ENCODE measurements around the gene C17orf50. TPM values are rescaled to one million over a fixed set of nuclear protein-coding genes. Genes with fewer than 3 reads are reported as not detected.

C17orf50 gene
- total RNA-seq, 1 donor from 2014 or later, result 1.0 TPM

DNA sequence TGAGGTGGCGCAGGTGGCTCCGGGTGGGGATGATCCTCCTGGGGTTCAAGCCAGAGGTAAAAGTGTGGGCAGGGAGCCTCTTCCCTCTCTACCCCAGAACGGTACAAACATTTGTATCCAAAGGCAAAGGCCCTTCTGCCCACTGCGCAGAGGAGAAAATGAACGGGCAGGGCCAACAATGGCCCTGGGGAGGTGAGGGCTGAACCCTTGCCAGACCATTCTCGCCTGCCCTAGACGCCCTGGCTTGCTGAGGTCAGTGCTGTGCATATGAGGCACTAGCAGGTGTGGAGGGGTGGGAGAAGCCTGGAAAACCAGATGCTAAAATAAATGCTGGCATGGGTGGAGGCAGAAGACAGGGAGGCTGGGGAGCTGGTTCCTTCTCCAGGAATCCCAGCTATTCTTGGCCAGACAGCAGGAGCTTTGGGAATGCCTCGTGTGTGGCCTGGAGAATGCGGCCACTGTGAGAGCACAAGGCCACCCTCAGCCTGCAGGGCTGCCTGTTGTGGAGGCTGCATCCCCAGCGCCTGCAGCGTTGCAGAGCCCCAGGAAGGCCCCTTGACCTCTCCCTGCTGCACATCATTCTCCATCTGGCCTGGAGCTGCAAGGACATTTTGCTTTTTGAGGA is 4.5 kb downstream of the C17orf50 start:
- TF ChIP-seq, protein P1, sequence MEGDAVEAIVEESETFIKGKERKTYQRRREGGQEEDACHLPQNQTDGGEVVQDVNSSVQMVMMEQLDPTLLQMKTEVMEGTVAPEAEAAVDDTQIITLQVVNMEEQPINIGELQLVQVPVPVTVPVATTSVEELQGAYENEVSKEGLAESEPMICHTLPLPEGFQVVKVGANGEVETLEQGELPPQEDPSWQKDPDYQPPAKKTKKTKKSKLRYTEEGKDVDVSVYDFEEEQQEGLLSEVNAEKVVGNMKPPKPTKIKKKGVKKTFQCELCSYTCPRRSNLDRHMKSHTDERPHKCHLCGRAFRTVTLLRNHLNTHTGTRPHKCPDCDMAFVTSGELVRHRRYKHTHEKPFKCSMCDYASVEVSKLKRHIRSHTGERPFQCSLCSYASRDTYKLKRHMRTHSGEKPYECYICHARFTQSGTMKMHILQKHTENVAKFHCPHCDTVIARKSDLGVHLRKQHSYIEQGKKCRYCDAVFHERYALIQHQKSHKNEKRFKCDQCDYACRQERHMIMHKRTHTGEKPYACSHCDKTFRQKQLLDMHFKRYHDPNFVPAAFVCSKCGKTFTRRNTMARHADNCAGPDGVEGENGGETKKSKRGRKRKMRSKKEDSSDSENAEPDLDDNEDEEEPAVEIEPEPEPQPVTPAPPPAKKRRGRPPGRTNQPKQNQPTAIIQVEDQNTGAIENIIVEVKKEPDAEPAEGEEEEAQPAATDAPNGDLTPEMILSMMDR (conservative IDR thresholded peaks at IDR 0.05; ENCODE audit: low read depth, low read length), result no peak
- no peak overlapping the region for H3K4me3 ChIP-seq (ENCODE audit: low read depth, low read length)

DNA sequence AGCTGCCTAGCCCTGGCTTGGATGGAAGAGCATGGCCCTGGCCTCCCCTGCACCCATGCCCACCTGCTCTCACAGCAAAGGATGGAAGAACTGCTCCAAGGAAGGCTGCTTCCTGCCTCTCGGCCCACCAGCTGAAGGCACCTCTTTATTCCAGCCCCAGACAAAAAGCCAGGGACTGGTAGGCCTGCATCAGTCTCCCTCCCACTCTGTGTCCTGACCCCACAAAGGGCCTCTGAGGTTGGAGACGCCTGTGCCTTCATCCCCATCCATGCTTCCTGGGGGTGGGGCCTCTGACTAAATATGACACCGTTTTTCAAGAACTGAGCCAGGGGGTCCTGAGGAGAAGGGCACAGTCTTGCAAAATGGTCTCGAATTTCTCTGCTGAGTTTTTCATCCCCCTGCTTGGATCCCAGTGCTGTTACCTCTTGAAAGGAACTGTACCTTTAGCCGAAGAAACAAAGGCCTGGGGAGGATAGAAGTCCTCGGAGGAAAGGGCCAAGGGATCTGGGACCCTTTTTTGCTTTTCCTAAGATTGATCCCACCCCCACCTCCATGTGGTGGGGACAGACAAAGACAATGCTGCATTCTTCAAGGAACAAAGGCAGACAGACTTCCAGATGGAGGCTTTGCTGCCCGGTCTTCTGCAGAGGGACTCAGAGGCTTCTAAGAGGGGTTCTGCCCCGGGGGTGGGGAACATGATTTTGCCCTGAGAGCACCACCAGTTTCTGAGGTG is 5.2 kb downstream of the C17orf50 start:
- no peak for DNase-seq (ENCODE audit: low read depth)
- H3K4me3 ChIP-seq (ENCODE audit: low read depth, low read length), result no peak overlapping the region
- TF ChIP-seq, protein P1 (conservative IDR thresholded peaks at IDR 0.05; ENCODE audit: low read depth, low read length), result no peak

More for the DNA sequence above, 4.5 kb downstream of the C17orf50 start:
- no peak for DNase-seq (ENCODE audit: low read depth)

DNA sequence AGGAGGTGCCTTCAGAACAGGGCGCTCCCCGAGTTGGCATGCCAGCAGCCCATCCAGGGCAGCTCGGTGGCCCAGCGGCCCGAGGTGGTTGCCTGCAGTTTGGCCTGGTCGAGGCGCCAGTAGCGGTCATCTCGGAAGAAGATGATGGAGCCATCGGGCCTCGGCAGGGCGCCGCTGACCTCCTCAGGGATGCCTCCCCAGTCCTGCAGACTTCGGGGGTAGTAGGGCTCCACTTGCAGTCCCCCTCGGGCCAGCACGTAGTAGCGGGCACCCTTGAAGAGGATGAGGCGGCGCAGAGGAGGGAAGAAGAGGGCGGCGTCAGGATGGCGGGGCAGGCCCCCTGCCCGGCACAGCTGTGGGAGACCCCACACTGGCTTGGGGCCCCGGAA is 5.8 kb downstream of the C17orf50 start:
- no peak overlapping the region for H3K4me3 ChIP-seq (ENCODE audit: low read depth, low read length)
- TF ChIP-seq, protein P1 (conservative IDR thresholded peaks at IDR 0.05; ENCODE audit: low read depth, low read length), result no peak
- no peak for DNase-seq (ENCODE audit: low read depth)

DNA sequence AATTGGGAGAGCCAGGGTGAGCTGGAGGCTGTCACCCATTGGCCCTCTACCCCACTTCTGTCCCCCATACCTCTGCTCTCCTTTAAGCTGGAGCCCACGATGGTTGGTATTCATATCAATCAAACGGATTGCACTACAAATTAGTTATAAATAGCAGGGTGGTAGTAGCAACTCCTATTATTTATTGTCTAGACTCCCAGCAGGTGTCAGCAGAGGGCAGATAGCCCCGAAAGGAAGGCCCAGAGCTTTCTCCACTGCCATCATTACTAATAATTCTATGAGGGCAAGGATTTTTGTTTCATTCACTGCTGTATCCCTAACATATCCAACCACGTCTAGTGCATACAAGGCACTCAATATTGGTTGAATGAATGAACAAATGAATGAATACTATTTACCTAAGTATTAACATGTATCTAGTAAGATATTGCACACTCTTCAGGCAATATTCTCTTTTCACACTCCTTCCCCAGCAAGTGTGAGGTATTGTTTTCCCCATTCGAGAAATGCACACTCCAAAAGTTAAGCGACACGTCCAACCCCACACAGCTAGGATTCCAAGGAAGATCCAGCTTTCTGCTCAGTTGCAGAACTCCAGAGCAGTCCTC is 6.3 kb downstream of the C17orf50 start:
- TF ChIP-seq, protein P1 (conservative IDR thresholded peaks at IDR 0.05; ENCODE audit: low read depth, low read length), result peak; percentile 80
- no peak overlapping the region for H3K4me3 ChIP-seq (ENCODE audit: low read depth, low read length)
- no peak for DNase-seq (ENCODE audit: low read depth)

DNA sequence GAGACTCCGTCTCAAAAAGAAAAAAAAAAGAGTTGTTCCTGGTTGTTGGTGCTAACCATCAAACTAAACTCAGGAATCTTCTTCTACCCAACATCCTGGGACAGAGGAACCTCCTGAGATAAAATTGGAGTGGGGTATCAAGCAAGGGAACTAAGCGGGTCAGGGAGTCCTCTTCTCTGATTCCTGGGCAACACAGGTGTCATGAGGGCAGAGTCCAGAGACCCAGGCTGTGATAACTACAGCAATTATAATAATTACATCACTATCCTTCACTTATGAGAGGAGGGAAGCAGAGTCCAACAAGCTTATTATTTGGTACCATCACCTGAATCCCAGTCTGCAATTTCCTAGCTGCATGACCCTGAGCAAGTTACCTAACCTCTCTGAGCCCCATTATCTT is 8.1 kb downstream of the C17orf50 start:
- H3K4me3 ChIP-seq (ENCODE audit: low read depth, low read length), result no peak overlapping the region
- TF ChIP-seq, protein P1 (conservative IDR thresholded peaks at IDR 0.05; ENCODE audit: low read depth, low read length), result no peak
- no peak for DNase-seq (ENCODE audit: low read depth)

DNA sequence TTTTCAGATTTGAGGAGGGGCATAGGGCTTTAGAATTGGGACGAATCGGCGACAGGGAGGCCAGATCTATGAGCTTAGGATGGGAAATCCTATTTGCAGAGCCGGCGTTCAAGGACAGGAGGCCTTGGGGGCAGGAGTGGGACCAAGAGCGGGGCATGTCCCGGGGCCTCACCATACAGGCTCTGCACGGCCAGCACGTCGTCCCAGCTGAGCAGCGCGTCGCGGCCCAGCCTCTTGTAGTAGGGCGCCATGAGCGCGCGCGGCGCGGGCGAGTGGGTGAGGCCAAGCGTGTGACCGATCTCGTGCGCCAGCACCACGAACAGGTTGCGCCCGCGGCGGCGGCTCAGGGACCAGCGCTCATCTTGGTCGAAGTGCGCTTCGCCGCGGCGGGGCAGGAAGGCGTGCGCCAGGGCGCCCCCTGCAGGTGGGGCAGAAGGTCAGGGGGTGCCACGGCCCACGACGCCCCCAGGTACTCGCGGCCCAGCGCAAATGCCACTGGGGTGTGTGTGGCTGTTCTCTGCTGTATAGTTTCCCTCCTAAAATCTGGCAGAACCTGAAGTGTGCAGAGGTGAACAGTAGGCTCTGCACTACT is 9.3 kb downstream of the C17orf50 start:
- no peak for DNase-seq (ENCODE audit: low read depth)
- no peak overlapping the region for H3K4me3 ChIP-seq (ENCODE audit: low read depth, low read length)
- TF ChIP-seq, protein P1 (conservative IDR thresholded peaks at IDR 0.05; ENCODE audit: low read depth, low read length), result peak; percentile 32
